MCF 10A (cell line): Measurements from ENCODE around the gene DCUN1D1. TPM values are rescaled to one million over a fixed set of nuclear protein-coding genes. Genes with fewer than 3 reads are reported as not detected.

Experiments used
- BruUV-seq: library from RNA; stranded (reverse); fragments of 400-500 nt; replicated peaks from 2 replicates; lab custom pipeline; 2021; lab: Mats Ljungman, UMichigan
- CTCF ChIA-PET: fragments of 300-600 bp; sonication (Branson Sonifier 250); formaldehyde crosslinking; extraction: SDS; loops from one replicate; lab custom pipeline; 2021; ENCODE audit warnings: antibody characterized with exemption, inconsistent platforms; lab: Yijun Ruan, JAX
- POLR2A ChIA-PET: fragments of 300-600, 350-650 bp; sonication (Branson Sonifier 250); formaldehyde crosslinking; extraction: SDS; loops from one replicate; lab custom pipeline; 2020; ENCODE audit warnings: antibody characterized with exemption, inconsistent platforms; lab: Yijun Ruan, JAX
- DNase-seq: peaks from one replicate; pipeline ENCODE4 v3.0.0-alpha.2; 2018; ENCODE audit not compliant: unreplicated experiment
- H3K27ac Mint-ChIP-seq: one replicate; pipeline ENCODE4 v1.8.0; 2022; ENCODE audit warnings: mild to moderate bottlenecking, low read depth, mixed read lengths; ENCODE audit not compliant: unreplicated experiment
- H3K27me3 Mint-ChIP-seq: one replicate; pipeline ENCODE4 v1.8.0; 2022; ENCODE audit warnings: mixed read lengths; ENCODE audit not compliant: insufficient read depth, unreplicated experiment
- H3K36me3 Mint-ChIP-seq: one replicate; pipeline ENCODE4 v1.8.0; 2022; ENCODE audit warnings: mild to moderate bottlenecking, moderate library complexity, mixed read lengths; ENCODE audit not compliant: insufficient read depth, unreplicated experiment
- H3K4me1 Mint-ChIP-seq: one replicate; pipeline ENCODE4 v1.8.0; 2022; ENCODE audit warnings: mixed read lengths; ENCODE audit not compliant: insufficient read depth, unreplicated experiment
- H3K4me3 Mint-ChIP-seq: one replicate; pipeline ENCODE4 v1.8.0; 2022; ENCODE audit warnings: mild to moderate bottlenecking, moderate library complexity, mixed read lengths; ENCODE audit not compliant: unreplicated experiment
- H3K9me3 Mint-ChIP-seq: one replicate; pipeline ENCODE4 v1.8.0; 2022; ENCODE audit warnings: mixed read lengths; ENCODE audit not compliant: unreplicated experiment
- CTCF ChIP-seq: fragments of 200-600 bp; IDR thresholded peaks from one replicate; pipeline ENCODE4 v1.8.0; 2022; ENCODE audit warnings: antibody characterized with exemption, mild to moderate bottlenecking; ENCODE audit not compliant: unreplicated experiment
- intact Hi-C: fragments of 100-400 bp; cut with micrococcal nuclease; formaldehyde crosslinking; loops from 2 replicates; pipeline ENCODE4 v1.14.1; 2022
- total RNA-seq: library from RNA; stranded (reverse); gene quantifications from 2 replicates; pipeline ENCODE4 v1.2.3, GENCODE V29; 2022

The DCUN1D1 gene
- total RNA-seq, 1 experiment from 2014 or later: 39.1 TPM

DNA sequence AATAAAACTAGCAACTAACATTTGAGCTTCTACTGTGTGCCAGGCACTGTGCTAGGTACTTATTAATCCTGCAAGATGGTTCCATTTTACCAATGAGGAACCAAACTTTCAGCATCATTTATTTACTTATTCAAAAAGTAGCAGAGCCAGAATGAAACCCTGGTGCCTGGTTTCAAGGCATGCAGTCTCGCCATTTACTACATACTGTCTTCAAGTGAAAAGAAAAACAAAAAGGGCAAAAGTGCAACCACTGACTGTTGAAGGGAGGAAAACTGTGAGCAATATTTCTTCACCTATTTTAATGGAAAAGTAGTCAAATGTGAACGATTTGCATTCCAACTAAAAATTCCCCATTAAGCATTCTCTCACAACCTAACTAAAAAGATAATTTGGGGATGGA, 8.7 kb downstream of the DCUN1D1 start:
- Mint-ChIP-seq H3K27me3 (no peaks in the 10 kb centered on the region), H3K9me3 (no peaks in the 10 kb centered on the region), H3K4me1 (peaks cover 15% of the 10 kb centered on the region), H3K4me3 (no peak overlapping the region), H3K36me3 (no peaks in the 10 kb centered on the region), H3K27ac (no peak overlapping the region)
- no peak for TF ChIP-seq CTCF
- BruUV-seq: no TSS peak
- ChIA-PET POLR2A (no interaction called here), CTCF (interaction anchor here (0.6 to 0.7 kb wide), 2 partner anchors 8 to 9 kb away, joined by 3 read pairs; partner anchors contain the start of gene DCUN1D1)
- DNase-seq: no peak
- intact Hi-C loops: no loop called here

GRCh38 chr3:182970811-182971418, 9.4 kb downstream of the DCUN1D1 start:
- Mint-ChIP-seq H3K27me3 (no peaks in the 10 kb centered on the region), H3K4me1 (peaks cover 15% of the 10 kb centered on the region), H3K4me3 (no peak overlapping the region), H3K36me3 (no peaks in the 10 kb centered on the region), H3K27ac (no peak overlapping the region), H3K9me3 (no peaks in the 10 kb centered on the region)
- CTCF ChIA-PET: interaction anchor here (0.6 kb wide), 1 partner anchor 10 kb away, joined by 3 read pairs; the partner anchor contains the start of gene DCUN1D1
- POLR2A ChIA-PET: interaction anchor here (0.8 to 1.6 kb wide), 3 partner anchors 9 to 45 kb away, joined by 3 to 5 read pairs (median 4); no protein-coding TSS in a partner anchor
- BruUV-seq: no TSS peak
- intact Hi-C loops: no loop called here
- no peak for DNase-seq
- TF ChIP-seq CTCF: no peak

- Mint-ChIP-seq H3K36me3 (no peaks in the 10 kb centered on the region), H3K27me3 (no peaks in the 10 kb centered on the region), H3K27ac (no peak overlapping the region), H3K4me1 (peaks cover 15% of the 10 kb centered on the region), H3K4me3 (no peak overlapping the region), H3K9me3 (no peaks in the 10 kb centered on the region)
- BruUV-seq: no TSS peak
- intact Hi-C loops: no loop called here
- DNase-seq: no peak
- no peak for TF ChIP-seq CTCF
- CTCF ChIA-PET: no interaction called here
- POLR2A ChIA-PET: interaction anchor here (0.8 to 1.6 kb wide), 3 partner anchors 8 to 44 kb away, joined by 3 to 6 read pairs (median 5); no protein-coding TSS in a partner anchor
Measured at GRCh38 chr3:182969853-182970252, 10.5 kb downstream of the DCUN1D1 start.

GRCh38 chr3:182969277-182969676, 11.1 kb downstream of the DCUN1D1 start:
- DNase-seq: peak; percentile 23
- peak overlapping the region; percentile 85 for H3K27ac Mint-ChIP-seq
- H3K36me3 Mint-ChIP-seq: no peaks in the 10 kb centered on the region
- no peaks in the 10 kb centered on the region for H3K27me3 Mint-ChIP-seq
- POLR2A ChIA-PET: interaction anchor here (0.6 to 1.6 kb wide), 3 partner anchors 8 to 19 kb away, joined by 3 to 6 read pairs (median 5); no protein-coding TSS in a partner anchor
- TF ChIP-seq CTCF: no peak
- H3K4me3 Mint-ChIP-seq: no peak overlapping the region
- no peaks in the 10 kb centered on the region for H3K9me3 Mint-ChIP-seq
- peaks cover 15% of the 10 kb centered on the region for H3K4me1 Mint-ChIP-seq
- intact Hi-C loops: no loop called here
- CTCF ChIA-PET: no interaction called here
- no TSS peak for BruUV-seq
